HG03108 (cell line): Measurements from ENCODE around the gene LTN1.
A peak's percentile ranks its signal among the peaks of the same experiment; 100 is the strongest.

ENCODE experiments used
- ATAC-seq: cut with Tn5 transposase; IDR thresholded peaks from one replicate; pipeline ENCODE4 v1.9.1; 2021; ENCODE audit warnings: moderate library complexity; ENCODE audit not compliant: unreplicated experiment

The LTN1 gene

GRCh38 chr21:28884976-28885852 is 107.5 kb downstream of the LTN1 start:
- peak; percentile 90 for ATAC-seq

GRCh38 chr21:28884481-28884880 is 108.2 kb downstream of the LTN1 start:
- no peak for ATAC-seq

GRCh38 chr21:28883931-28884330 is 108.7 kb downstream of the LTN1 start:
- no peak for ATAC-seq

GRCh38 chr21:28882345-28882744 is 110.3 kb downstream of the LTN1 start:
- no peak for ATAC-seq
